AG09309 (cell line): Measurements from ENCODE around the gene NOTO.
A peak's percentile ranks its signal among the peaks of the same experiment; 100 is the strongest.

Experiments used
- DNase-seq: peaks from one replicate; pipeline ENCODE4 v3.0.0-alpha.2; 2010; ENCODE audit warnings: low read depth
- H3K4me3 ChIP-seq: 2 replicates; pipeline ENCODE4 v1.5.1; 2011; ENCODE audit warnings: mild to moderate bottlenecking, low read depth, low read length, moderate library complexity; ENCODE audit not compliant: control insufficient read depth
- CTCF ChIP-seq: IDR thresholded peaks from 2 replicates; pipeline ENCODE4 v1.5.1; 2011; ENCODE audit warnings: mild to moderate bottlenecking, low read depth, low read length, inconsistent platforms; ENCODE audit not compliant: insufficient read depth, control insufficient read depth; ENCODE audit errors: missing control alignments

The NOTO gene

GRCh38 chr2:73243884-73244570, 41.7 kb downstream of the NOTO start:
- DNase-seq, result peak; percentile 62
- H3K4me3 ChIP-seq, result no peak overlapping the region
- TF ChIP-seq CTCF, result no peak

- no peak for TF ChIP-seq CTCF
- H3K4me3 ChIP-seq, result no peak overlapping the region
- no peak for DNase-seq
Observed at GRCh38 chr2:73244580-73244979, 42.2 kb downstream of the NOTO start.

- H3K4me3 ChIP-seq, result no peak overlapping the region
- no peak for DNase-seq
- TF ChIP-seq CTCF, result no peak
Observed at GRCh38 chr2:73246850-73247249, 44.5 kb downstream of the NOTO start.

GRCh38 chr2:73249636-73250035, 47.3 kb downstream of the NOTO start:
- no peak for TF ChIP-seq CTCF
- no peak overlapping the region for H3K4me3 ChIP-seq
- DNase-seq, result no peak

DNA sequence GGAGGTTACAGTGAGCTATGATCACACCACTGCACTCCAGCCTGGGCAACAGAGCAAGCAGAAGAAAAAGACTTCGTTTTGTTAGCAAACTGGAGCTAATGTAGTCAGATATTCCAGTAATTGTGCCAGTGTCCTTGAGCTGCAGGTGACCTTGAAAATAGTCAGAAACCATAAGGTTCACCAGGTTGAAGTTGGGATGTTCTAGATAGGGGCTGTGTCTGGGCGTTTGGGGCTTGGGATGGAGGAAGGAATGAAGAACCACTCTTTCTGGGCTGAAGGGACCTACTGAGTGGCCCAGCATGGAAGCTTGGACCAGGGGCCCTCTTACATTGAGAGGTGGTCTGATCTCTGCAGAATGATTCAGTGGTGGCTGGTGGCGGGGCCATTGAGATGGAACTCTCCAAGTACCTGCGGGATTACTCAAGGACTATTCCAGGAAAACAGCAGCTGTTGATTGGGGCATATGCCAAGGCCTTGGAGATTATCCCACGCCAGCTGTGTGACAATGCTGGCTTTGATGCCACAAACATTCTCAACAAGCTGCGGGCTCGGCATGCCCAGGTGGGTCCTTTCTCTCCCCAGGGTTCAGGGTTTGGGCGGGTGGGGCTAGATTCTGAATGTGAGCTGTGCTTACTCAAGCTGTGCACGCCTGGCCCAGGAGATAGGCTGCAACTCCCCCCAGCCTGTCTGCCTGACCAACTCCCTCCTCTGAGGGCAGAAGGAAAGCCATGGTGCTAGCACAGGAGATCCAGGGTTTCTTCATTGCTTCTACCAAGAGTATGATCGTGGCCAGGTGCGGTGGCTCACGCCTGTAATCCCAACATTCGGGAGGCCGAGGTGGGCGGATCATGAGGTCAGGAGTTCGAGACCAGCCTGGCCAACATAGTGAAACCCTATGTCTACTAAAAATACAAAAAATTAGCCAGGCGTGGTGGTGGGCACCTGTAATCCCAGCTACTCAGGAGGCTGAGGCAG, 48.8 kb downstream of the NOTO start:
- DNase-seq, result no peak
- TF ChIP-seq CTCF, result no peak
- no peak overlapping the region for H3K4me3 ChIP-seq

DNA sequence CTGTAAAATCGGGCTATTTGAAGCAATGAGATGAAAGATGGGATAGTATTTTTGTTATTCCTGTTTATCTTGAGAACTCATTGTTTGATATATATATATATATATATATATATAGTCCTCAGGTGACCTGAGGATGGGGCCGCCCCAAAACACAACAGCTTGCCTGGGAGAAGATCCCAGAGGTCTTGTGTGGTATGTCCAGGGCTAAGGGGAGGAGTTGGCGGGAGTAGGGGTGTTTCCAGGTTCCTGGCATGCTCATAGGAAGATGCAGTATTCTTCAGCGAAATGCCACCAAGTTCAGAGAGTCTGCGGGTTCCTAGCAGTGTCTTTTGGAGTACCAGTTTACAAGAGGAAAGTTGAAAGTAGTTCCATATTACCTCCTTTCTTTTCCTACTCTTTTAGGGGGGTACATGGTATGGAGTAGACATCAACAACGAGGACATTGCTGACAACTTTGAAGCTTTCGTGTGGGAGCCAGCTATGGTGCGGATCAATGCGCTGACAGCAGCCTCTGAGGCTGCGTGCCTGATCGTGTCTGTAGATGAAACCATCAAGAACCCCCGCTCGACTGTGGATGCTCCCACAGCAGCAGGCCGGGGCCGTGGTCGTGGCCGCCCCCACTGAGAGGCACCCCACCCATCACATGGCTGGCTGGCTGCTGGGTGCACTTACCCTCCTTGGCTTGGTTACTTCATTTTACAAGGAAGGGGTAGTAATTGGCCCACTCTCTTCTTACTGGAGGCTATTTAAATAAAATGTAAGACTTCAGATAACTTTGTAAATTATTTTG, 50.1 kb downstream of the NOTO start:
- no peak for TF ChIP-seq CTCF
- DNase-seq, result no peak
- H3K4me3 ChIP-seq, result no peak overlapping the region
